BJ (cell line): ENCODE data around the gene CDH2. TPM values are rescaled to one million over a fixed set of nuclear protein-coding genes. Genes with fewer than 3 reads are reported as not detected.

Experiments used
- CTCF ChIA-PET: fragments of 350-600 bp; formaldehyde crosslinking; extraction: SDS; loops from one replicate; lab custom pipeline; 2021; ENCODE audit warnings: antibody characterized with exemption, inconsistent platforms; lab: Yijun Ruan, JAX
- POLR2A ChIA-PET: fragments of 300-600 bp; sonication (Branson Sonifier 250); formaldehyde crosslinking; extraction: SDS; loops from one replicate; lab custom pipeline; 2021; ENCODE audit warnings: antibody characterized with exemption; lab: Charles Lee
- DNase-seq: peaks from one replicate; pipeline ENCODE4 v3.0.0-alpha.2; 2011; ENCODE audit warnings: low read depth
- H3K27me3 ChIP-seq: 2 replicates; pipeline ENCODE4 v1.6.0; 2011; ENCODE audit warnings: low read length; ENCODE audit not compliant: control insufficient read depth, insufficient read depth
- H3K36me3 ChIP-seq: 2 replicates; pipeline ENCODE4 v1.5.1; 2011; ENCODE audit warnings: low read length; ENCODE audit not compliant: control insufficient read depth, insufficient read depth
- H3K4me3 ChIP-seq: 2 replicates; pipeline ENCODE4 v1.5.1; 2011; ENCODE audit warnings: low read depth, mild to moderate bottlenecking, control low read depth, low read length
- CTCF ChIP-seq: IDR thresholded peaks from 2 replicates; pipeline ENCODE4 v1.5.1; 2011; ENCODE audit warnings: low read depth, mild to moderate bottlenecking, control low read depth, inconsistent platforms, low read length, moderate library complexity; ENCODE audit not compliant: insufficient read depth
- polyA plus RNA-seq: library from polyadenylated mRNA; depleted of rRNA; stranded (reverse); fragments of >200 nt; gene quantifications from 2 replicates; pipeline ENCODE4 v1.2.3, GENCODE V29; 2011

The CDH2 gene
- polyA plus RNA-seq, 1 experiment: 180 TPM

GRCh38 chr18:28143725-28144124 lies 33.2 kb downstream of the CDH2 start:
- CTCF ChIA-PET: no interaction called here
- Histone ChIP-seq H3K27me3 (no peaks in the 10 kb centered on the region), H3K4me3 (no peak overlapping the region), H3K36me3 (0 out of 2 replicates have a peak, but pooled peaks cover 2% of the 10 kb centered on the region)
- no peak for TF ChIP-seq CTCF
- POLR2A ChIA-PET: no interaction called here
- DNase-seq: no peak

GRCh38 chr18:28138816-28139215 lies 38.1 kb downstream of the CDH2 start:
- POLR2A ChIA-PET: no interaction called here
- H3K4me3 ChIP-seq: no peak overlapping the region
- no peak for TF ChIP-seq CTCF
- CTCF ChIA-PET: interaction anchor here (0.8 kb wide), 1 partner anchor 13 kb away, joined by 4 read pairs; no protein-coding TSS in a partner anchor
- 0 out of 2 replicates have a peak, but pooled peaks cover 2% of the 10 kb centered on the region for H3K36me3 ChIP-seq
- no peak for DNase-seq
- no peaks in the 10 kb centered on the region for H3K27me3 ChIP-seq

GRCh38 chr18:28136071-28136470 lies 40.9 kb downstream of the CDH2 start:
- ChIA-PET POLR2A (no interaction called here), CTCF (interaction anchor here (0.7 kb wide), 1 partner anchor 15 kb away, joined by 3 read pairs; no protein-coding TSS in a partner anchor)
- no peak for DNase-seq

GRCh38 chr18:28134774-28135173 lies 42.2 kb downstream of the CDH2 start:
- H3K4me3 ChIP-seq: no peak overlapping the region
- ChIA-PET POLR2A (no interaction called here), CTCF (no interaction called here)
- no peak for TF ChIP-seq CTCF
- no peaks in the 10 kb centered on the region for H3K36me3 ChIP-seq
- DNase-seq: no peak
- H3K27me3 ChIP-seq: no peaks in the 10 kb centered on the region

More at GRCh38 chr18:28136071-28136470, 40.9 kb downstream of the CDH2 start:
- Histone ChIP-seq H3K27me3 (no peaks in the 10 kb centered on the region), H3K4me3 (no peak overlapping the region), H3K36me3 (0 out of 2 replicates have a peak, but pooled peaks cover 2% of the 10 kb centered on the region)
- no peak for TF ChIP-seq CTCF

GRCh38 chr18:28132084-28132483 lies 44.8 kb downstream of the CDH2 start:
- no peaks in the 10 kb centered on the region for H3K36me3 ChIP-seq
- CTCF ChIA-PET: interaction anchor here (1.0 kb wide), 1 partner anchor 14 kb away, joined by 3 read pairs; no protein-coding TSS in a partner anchor
- H3K27me3 ChIP-seq: no peaks in the 10 kb centered on the region
- no peak for DNase-seq
- POLR2A ChIA-PET: no interaction called here
- no peak overlapping the region for H3K4me3 ChIP-seq
- TF ChIP-seq CTCF: no peak
